LNCaP clone FGC (cell line): ENCODE data around the gene ZFTA.
A peak's percentile ranks its signal among the peaks of the same experiment; 100 is the strongest.

Experiments
- DNase-seq: peaks from one replicate; pipeline ENCODE4 v3.0.0-alpha.2; 2011; ENCODE audit warnings: low read depth
- H3K4me3 ChIP-seq: 2 replicates; pipeline ENCODE4 v1.5.1; 2011; ENCODE audit warnings: mild to moderate bottlenecking, low read depth, low read length, control low read depth
- TF ChIP-seq, protein P1 (sequence below): IDR thresholded peaks from 2 replicates; pipeline ENCODE4 v1.5.1; 2012; ENCODE audit warnings: mild to moderate bottlenecking; ENCODE audit not compliant: control insufficient read depth, insufficient read depth; ENCODE audit errors: extremely low read depth

The ZFTA gene

DNA sequence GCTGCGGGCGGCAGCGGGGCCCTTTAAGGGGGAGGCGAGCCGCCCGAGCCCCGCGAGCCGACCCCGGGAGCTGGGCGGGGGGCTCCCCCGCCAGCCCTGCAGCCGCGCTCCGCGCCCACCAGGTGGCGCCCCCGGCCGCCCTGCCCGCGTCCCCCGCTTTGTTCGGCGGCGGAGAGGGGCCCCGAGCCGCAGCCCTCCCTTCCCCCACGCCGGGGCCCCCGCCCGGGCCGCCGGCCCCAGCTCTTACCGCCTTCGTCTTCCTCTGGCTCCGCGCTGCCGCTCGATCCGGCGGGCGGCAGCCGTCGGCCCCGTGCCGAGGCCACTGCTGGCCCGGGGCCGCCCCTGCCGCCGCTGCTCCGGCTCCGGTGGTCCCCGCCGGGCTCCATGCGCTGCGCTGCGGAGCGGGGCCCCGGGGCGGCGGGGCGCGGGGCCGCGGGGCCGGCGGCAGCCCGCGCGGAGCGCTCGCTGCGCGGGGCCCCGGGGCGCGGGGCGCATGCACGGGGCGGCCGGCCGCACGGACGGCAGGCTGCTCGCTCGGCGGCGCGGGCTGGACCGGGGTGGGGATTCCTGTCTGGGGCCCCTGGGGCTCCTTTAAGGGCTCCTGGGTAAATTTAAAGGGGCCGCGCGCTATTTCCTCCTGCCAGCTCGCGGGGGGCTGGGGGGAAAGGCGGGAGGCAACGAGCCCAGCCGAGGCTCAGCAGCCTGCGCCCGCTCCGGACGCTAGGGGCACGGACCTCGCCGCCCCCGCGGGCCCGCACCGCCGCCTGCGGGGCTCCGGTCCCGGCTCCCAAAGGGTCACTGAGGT, at the start of gene ZFTA:
TSS of gene ZFTA (minus strand) at position 539 of the 805 bp plus-strand sequence. CDS start at position 386, 153 bp downstream.
- DNase-seq, result no peak
- peak within 1 kb of the TSS; percentile 57 for H3K4me3 ChIP-seq
- TF ChIP-seq, protein P1, sequence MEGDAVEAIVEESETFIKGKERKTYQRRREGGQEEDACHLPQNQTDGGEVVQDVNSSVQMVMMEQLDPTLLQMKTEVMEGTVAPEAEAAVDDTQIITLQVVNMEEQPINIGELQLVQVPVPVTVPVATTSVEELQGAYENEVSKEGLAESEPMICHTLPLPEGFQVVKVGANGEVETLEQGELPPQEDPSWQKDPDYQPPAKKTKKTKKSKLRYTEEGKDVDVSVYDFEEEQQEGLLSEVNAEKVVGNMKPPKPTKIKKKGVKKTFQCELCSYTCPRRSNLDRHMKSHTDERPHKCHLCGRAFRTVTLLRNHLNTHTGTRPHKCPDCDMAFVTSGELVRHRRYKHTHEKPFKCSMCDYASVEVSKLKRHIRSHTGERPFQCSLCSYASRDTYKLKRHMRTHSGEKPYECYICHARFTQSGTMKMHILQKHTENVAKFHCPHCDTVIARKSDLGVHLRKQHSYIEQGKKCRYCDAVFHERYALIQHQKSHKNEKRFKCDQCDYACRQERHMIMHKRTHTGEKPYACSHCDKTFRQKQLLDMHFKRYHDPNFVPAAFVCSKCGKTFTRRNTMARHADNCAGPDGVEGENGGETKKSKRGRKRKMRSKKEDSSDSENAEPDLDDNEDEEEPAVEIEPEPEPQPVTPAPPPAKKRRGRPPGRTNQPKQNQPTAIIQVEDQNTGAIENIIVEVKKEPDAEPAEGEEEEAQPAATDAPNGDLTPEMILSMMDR, result peak; percentile 68

DNA sequence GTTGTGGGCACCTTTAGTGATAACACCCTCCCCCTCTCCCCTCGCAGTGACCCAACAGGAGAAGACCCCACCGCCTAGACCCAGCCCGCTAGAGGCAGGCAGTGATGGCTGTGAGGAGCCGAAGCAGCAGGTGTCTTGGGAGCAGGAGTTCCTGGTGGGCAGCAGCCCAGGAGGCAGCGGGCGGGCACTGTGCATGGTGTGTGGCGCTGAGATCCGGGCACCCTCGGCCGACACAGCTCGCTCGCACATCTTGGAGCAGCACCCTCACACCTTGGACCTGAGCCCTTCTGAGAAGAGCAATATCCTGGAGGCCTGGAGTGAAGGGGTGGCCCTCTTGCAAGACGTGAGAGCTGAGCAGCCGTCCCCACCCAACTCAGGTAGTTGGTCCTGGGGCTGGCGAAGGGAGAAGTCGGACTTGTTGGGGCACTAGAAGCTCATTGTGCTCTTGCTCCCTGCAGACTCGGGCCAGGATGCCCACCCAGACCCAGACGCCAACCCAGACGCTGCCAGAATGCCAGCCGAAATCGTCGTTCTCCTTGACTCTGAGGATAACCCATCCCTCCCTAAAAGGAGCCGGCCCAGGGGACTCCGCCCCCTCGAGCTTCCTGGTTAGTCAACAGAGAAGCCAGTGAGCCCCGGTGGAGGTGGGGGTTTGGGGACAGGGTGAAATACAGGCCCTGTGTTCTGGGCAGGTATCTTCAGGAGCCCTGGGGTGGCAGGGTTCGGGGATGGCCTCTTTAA, 49.4 kb upstream of the ZFTA start:
- DNase-seq, result no peak
- TF ChIP-seq, protein P1, result no peak
- no peak overlapping the region for H3K4me3 ChIP-seq

DNA sequence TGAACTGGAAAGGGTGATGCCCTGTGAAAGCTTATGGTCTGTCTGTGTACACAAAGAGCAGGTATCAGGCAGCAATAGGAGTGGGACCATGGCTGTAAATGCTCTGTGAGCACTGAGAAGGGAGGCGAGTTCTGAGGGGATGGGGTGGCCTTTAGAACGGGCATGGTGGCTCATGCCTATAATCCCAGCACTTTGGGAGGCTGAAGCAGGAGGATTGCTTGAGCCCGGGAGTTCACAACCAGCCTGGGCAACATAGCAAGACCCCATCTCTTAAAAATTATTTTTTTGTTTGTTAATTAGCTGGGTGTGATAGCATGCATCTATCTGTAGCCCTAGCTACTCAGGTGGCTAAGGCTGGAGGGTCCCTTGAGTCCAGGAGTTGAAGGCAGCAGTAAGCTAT, 48.2 kb upstream of the ZFTA start:
- no peak overlapping the region for H3K4me3 ChIP-seq
- DNase-seq, result no peak
- TF ChIP-seq, protein P1, result no peak

DNA sequence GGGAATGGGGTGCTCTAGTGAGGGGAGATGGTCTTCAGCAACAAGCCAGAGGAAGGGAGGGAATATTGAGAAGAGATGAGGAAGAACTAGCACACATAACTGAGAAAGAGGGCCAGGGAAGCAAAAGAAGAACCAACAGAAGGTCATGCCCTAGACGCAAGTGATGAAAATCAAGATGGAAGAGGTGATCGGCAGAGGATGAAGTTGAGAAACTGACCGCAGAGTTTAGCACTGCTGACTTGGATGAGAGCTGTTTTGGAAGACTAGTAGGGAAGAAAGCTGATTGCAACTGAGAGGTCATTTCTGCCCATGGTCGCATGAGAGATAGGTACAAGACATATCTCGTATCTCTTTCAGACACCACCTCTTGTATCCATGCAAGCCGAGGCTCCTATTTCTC, 47.6 kb upstream of the ZFTA start:
- TF ChIP-seq, protein P1, result no peak
- DNase-seq, result no peak
- no peak overlapping the region for H3K4me3 ChIP-seq

DNA sequence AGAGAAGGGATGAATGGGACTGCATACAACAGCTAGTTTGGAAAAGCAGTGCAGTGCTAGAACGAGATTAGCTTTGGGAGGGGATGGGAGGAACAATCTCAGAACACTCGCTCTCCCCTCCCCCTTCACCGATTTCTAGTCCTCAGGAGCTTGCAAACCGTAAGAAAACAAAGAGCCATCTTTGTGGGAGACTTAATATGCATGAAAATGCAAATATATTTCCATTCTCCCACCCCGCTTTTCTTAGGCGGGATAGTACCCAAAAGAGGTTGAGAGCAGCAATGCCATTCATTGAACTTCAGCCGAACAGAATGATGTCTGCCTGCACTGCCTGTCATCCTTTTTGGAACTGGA, 45.8 kb upstream of the ZFTA start:
- DNase-seq, result no peak
- TF ChIP-seq, protein P1, result no peak
- H3K4me3 ChIP-seq, result peak overlapping the region; percentile 73

DNA sequence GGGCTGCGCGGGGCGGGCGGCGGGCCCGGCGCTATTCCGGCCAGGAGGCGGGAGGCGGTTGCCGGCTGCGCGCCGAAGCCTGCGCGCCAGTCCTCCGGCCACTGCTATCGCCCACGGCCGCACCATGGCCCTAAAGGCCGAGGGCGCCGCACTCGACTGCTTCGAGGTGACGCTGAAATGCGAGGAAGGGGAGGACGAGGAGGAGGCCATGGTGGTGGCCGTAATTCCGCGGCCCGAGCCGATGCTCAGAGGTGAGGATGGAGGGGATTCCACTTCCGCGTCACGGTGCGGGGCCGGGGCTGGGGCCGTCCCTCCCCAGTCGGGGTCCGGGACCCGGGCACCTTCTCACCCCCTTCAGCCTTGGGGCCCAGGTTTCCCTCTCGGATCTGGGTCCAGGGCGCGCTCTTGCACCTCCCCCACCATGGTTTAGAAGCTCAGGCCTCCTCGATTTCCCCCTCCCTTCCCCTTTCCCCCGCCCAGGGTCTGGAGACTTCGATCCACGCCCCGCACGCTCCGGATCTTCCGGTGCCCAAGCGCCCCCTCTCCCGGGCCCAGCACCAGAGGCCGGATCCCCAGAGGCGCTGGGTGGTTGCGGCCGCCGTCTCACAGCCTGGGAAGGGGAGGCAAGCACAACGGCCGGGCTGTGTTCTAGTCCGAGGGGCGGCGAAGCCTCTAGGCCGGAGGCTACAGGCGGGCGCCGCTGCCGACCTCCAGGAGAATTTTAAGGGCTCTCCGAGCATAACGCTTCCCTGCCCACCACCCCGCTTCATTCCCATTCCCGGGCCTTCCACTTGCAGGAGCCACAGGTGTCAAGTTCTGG, 45.2 kb upstream of the ZFTA start:
- H3K4me3 ChIP-seq, result peak overlapping the region; percentile 73
- TF ChIP-seq, protein P1, result no peak
- no peak for DNase-seq
